Measurements from ENCODE around the gene SRA1. TPM values are rescaled to one million over a fixed set of nuclear protein-coding genes. Genes with fewer than 3 reads are reported as not detected.

The SRA1 gene
- total RNA-seq, 6 experiments from 2014 or later: 14.4 to 35.4 (median 18.6) TPM

DNA sequence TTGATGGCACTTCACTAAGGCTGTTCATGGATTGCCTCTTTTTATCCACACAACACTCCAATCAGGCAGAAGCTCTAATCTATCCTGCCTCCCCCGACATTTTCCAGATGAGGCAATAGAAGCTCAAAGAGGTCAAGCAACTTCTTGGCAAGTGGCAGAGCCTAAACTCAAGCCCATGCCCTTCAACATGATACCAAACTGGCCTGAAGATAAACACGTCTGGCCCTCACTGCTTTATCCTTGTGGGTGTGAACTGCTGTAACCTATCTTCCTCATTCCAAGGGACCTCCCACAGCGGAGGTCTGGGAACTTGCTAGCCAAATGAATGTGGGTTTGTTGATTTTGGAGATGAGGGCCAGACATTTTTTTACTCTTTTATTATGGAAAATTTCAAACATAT, 16.9 kb upstream of the SRA1 start:
- Histone ChIP-seq H3K4me3 (no peak overlapping the region), H3K9me3 (no peaks in the 10 kb centered on the region), H3K4me1 (peaks cover 0 to 62% (median 22%) of the 10 kb centered on the region in 4 donors), H3K27me3 (no peaks in the 10 kb centered on the region), H3K27ac (peak overlapping the region; percentile 30 to 90 (median 69)), H3K36me3 (no peaks in the 10 kb centered on the region)
- ATAC-seq (peak; percentile 78 to 82 (median 82)), DNase-seq (peak in 1 of 3 donors; percentile 77)
- intact Hi-C loops (cut with DNase I): no loop called here
- 9% methylated on average over 3 of the region's 3 CpGs for WGBS (ENCODE audit: insufficient coverage, low coverage, low lambda C conversion rate, missing lambda C conversion rate)
- no peak for TF ChIP-seq POLR2A (IDR thresholded peaks at IDR 0.05)
- TF ChIP-seq, protein P1, sequence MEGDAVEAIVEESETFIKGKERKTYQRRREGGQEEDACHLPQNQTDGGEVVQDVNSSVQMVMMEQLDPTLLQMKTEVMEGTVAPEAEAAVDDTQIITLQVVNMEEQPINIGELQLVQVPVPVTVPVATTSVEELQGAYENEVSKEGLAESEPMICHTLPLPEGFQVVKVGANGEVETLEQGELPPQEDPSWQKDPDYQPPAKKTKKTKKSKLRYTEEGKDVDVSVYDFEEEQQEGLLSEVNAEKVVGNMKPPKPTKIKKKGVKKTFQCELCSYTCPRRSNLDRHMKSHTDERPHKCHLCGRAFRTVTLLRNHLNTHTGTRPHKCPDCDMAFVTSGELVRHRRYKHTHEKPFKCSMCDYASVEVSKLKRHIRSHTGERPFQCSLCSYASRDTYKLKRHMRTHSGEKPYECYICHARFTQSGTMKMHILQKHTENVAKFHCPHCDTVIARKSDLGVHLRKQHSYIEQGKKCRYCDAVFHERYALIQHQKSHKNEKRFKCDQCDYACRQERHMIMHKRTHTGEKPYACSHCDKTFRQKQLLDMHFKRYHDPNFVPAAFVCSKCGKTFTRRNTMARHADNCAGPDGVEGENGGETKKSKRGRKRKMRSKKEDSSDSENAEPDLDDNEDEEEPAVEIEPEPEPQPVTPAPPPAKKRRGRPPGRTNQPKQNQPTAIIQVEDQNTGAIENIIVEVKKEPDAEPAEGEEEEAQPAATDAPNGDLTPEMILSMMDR (IDR thresholded peaks at IDR 0.05): no peak

DNA sequence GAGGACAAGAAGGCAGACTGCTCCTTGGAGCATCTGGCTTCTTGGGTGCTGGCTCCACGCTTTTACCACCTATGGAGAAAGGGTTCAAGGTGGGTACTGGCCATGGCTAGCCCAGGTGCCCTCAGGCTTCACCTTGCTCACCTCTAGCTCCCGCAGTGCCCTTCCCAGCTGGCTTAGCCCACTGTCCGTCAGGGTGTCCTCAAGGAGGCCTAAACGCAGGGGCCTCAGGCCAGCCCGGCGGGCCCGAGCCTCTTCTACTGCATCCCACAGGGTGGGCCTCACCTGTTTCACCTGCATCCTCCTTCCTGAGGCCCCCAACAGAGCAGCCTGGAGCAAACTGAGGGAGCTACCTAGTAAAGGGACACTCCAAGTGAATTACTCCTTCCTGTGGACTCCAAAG, 16.4 kb upstream of the SRA1 start:
- Histone ChIP-seq H3K4me1 (peaks cover 0 to 62% (median 23%) of the 10 kb centered on the region in 4 donors), H3K4me3 (no peak overlapping the region), H3K27ac (peak overlapping the region; percentile 30 to 90 (median 69)), H3K9me3 (no peaks in the 10 kb centered on the region), H3K36me3 (no peaks in the 10 kb centered on the region), H3K27me3 (no peaks in the 10 kb centered on the region)
- 83% methylated on average over 1 of the region's 7 CpGs for WGBS (ENCODE audit: insufficient coverage, low coverage, low lambda C conversion rate, missing lambda C conversion rate)
- ATAC-seq (no peak), DNase-seq (peak in 1 of 3 donors; percentile 49)
- intact Hi-C loops (cut with DNase I): no loop called here
- TF ChIP-seq, protein P1 (IDR thresholded peaks at IDR 0.05): no peak
- no peak for TF ChIP-seq POLR2A (IDR thresholded peaks at IDR 0.05)

DNA sequence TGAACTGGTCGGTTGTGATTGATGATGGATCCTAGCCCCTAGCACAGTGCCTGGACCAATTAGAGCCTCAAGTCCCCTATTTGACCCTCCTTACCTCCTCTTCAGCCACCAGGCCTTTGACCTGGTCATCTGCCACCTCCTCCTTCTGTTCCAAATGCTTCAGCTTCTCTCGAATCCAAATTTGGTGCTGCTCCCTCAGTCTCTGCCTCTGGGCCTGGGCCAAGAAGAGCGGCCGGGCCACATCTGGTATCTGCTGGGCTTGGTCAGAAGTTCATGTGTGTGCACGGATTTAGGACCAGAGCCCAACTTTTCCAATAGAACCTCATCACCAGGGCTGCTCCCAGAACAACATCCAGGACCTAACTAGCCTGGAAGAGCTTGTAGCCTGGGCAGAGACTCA, 13.8 kb upstream of the SRA1 start:
- H3K36me3 ChIP-seq: peaks cover 0 to 15% (median 7%) of the 10 kb centered on the region in 4 donors
- no peaks in the 10 kb centered on the region for H3K27me3 ChIP-seq
- intact Hi-C loops (cut with DNase I): no loop called here
- H3K4me3 ChIP-seq: no peak overlapping the region
- H3K4me1 ChIP-seq: peaks cover 0 to 65% (median 25%) of the 10 kb centered on the region in 4 donors
- DNase-seq (peak in 2 of 3 donors; percentile 73 to 82), ATAC-seq (peak in 2 of 4 donors; percentile 3 to 44)
- H3K9me3 ChIP-seq: no peaks in the 10 kb centered on the region
- 3% methylated on average over 4 of the region's 5 CpGs for WGBS (ENCODE audit: insufficient coverage, low coverage, low lambda C conversion rate, missing lambda C conversion rate)
- peak overlapping the region in 2 of 3 donors; percentile 21 to 90 for H3K27ac ChIP-seq
- TF ChIP-seq POLR2A (IDR thresholded peaks at IDR 0.05): no peak
- TF ChIP-seq, protein P1 (IDR thresholded peaks at IDR 0.05): no peak

DNA sequence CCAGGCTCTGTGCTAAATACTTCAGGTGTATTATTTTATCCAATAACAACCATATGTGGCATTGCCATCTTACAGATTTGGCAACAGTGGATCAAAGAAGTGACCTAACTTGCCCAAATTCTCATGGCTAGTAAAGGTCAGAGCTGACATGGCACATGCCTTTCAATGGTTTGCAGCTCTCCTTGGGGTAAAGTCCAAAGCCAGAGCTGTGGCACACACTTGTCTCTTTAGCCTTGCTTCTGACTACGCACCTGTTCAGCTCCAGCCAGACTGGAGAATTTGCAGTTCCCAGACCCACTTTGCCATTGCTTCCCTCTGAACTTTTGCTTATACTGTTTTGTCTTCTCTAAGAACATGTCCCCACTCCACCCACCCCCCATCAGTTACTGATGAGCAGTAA, 13.2 kb upstream of the SRA1 start:
- ATAC-seq (peak in 1 of 4 donors; percentile 7), DNase-seq (peak in 1 of 3 donors; percentile 41)
- intact Hi-C loops (cut with DNase I): no loop called here
- peak overlapping the region in 2 of 3 donors; percentile 21 to 90 for H3K27ac ChIP-seq
- H3K36me3 ChIP-seq: peaks cover 0 to 15% (median 7%) of the 10 kb centered on the region in 4 donors
- no peaks in the 10 kb centered on the region for H3K9me3 ChIP-seq
- H3K27me3 ChIP-seq: no peaks in the 10 kb centered on the region
- WGBS (ENCODE audit: insufficient coverage, low coverage, low lambda C conversion rate, missing lambda C conversion rate): 63% methylated on average over 1 of the region's 1 CpG
- TF ChIP-seq POLR2A (IDR thresholded peaks at IDR 0.05): no peak
- TF ChIP-seq, protein P1 (IDR thresholded peaks at IDR 0.05): no peak
- H3K4me1 ChIP-seq: peaks cover 0 to 67% (median 27%) of the 10 kb centered on the region in 4 donors
- no peak overlapping the region for H3K4me3 ChIP-seq
